Gastrocnemius medialis (tissue), 4 donors: ENCODE results near the gene LMTK3. TPM values are rescaled to one million over a fixed set of nuclear protein-coding genes. Genes with fewer than 3 reads are reported as not detected.

Experiments
- ATAC-seq, 2 donors: fragments of 150-250 bp; one replicate each; pipeline ENCODE4 v1.9.1; 2016
- DNase-seq, 2 donors: peaks; one replicate each; pipeline ENCODE4 v3.0.0-alpha.2; 2019
- H3K27ac ChIP-seq, 4 donors: fragments of 200-600 bp; sonication (generic); 1 replicate in 1 of 4; 2 replicates in 3 of 4; pipeline ENCODE4 v1.5.1; 2016 to 2018; ENCODE audit warnings: mild to moderate bottlenecking in 2 of 4, moderate library complexity in 1 of 4
- H3K27me3 ChIP-seq, 3 donors: fragments of 200-600 bp; sonication (generic) in 2 of 3; 1 replicate in 1 of 3; 2 replicates in 2 of 3; pipeline versions ENCODE4 v1.5.1 to v1.6.0; 2016 to 2019; ENCODE audit warnings: mild to moderate bottlenecking in 1 of 3, moderate library complexity in 1 of 3
- H3K36me3 ChIP-seq, 2 donors: fragments of 200-600 bp; sonication (generic) in 1 of 2; one replicate each; pipeline ENCODE4 v1.5.1; 2017 to 2018
- H3K4me1 ChIP-seq, 2 donors: fragments of 200-600 bp; sonication (generic) in 1 of 2; one replicate each; pipeline ENCODE4 v1.5.1; 2016 to 2017; ENCODE audit warnings: mild to moderate bottlenecking in 2 of 2
- H3K4me3 ChIP-seq, 4 donors: fragments of 200-600 bp; sonication (generic) in 3 of 4; 1 replicate in 1 of 4; 2 replicates in 3 of 4; pipeline ENCODE4 v1.5.1; 2016 to 2019; ENCODE audit warnings: mild to moderate bottlenecking in 2 of 4
- H3K9me3 ChIP-seq, 3 donors: fragments of 200-600 bp; sonication (generic) in 2 of 3; 1 replicate in 1 of 3; 2 replicates in 2 of 3; pipeline ENCODE4 v1.5.1; 2016 to 2019
- CTCF ChIP-seq, 5 experiments: fragments of 450-650 bp in 3 of 5; fragments of 200-600 bp in 2 of 5; sonication (generic) in 2 of 5; IDR thresholded peaks in 4 of 5; conservative IDR thresholded peaks in 1 of 5; 1 replicate in 4 of 5; 2 replicates in 1 of 5; pipeline ENCODE4 v1.5.1; 2016 to 2019; ENCODE audit warnings: antibody characterized with exemption in 5 of 5, mild to moderate bottlenecking in 3 of 5, moderate library complexity in 3 of 5
- POLR2A ChIP-seq, 2 donors: fragments of 450-650 bp; IDR thresholded peaks; one replicate each; pipeline ENCODE4 v1.6.1; 2017; ENCODE audit warnings: antibody characterized with exemption in 2 of 2, mild to moderate bottlenecking in 2 of 2, moderate library complexity in 2 of 2
- in situ Hi-C, 4 donors: fragments of 200-750 bp; cut with MboI; loops; one replicate each; pipeline versions ENCODE4 v1.15.0 to v1.8.0; 2017; ENCODE audit warnings: low sequenced_read_pairs in 4 of 4
- intact Hi-C: fragments of 100-400 bp; cut with DNase I; formaldehyde crosslinking; loops from one replicate; pipeline ENCODE4 v1.15.1; 2023; ENCODE audit warnings: low total_unique reads
- total RNA-seq, 4 donors: library from RNA; depleted of rRNA; stranded (reverse); fragments of >200 nt; gene quantifications; one replicate each; pipeline versions ENCODE4 v1.1.0 to v1.2.3, GENCODE V29; 2016

Gene LMTK3
- total RNA-seq, 4 donors from 2014 or later: not detected

GRCh38 chr19:48452289-48453190 lies 59.1 kb downstream of the LMTK3 start:
- ATAC-seq: peak in 1 of 2 donors; percentile 30
- no peak for TF ChIP-seq POLR2A (IDR thresholded peaks at IDR 0.05)
- TF ChIP-seq CTCF (IDR thresholded peaks at IDR 0.05 in 4 of 5, conservative IDR thresholded peaks at IDR 0.05 in 1 of 5): no peak

GRCh38 chr19:48451624-48452023 lies 60.0 kb downstream of the LMTK3 start:
- TF ChIP-seq CTCF (IDR thresholded peaks at IDR 0.05 in 4 of 5, conservative IDR thresholded peaks at IDR 0.05 in 1 of 5) (no peak), POLR2A (IDR thresholded peaks at IDR 0.05) (no peak)
- in situ Hi-C loops (no loop called here), intact Hi-C loops (no loop called here)
- no peaks in the 10 kb centered on the region for H3K27me3 ChIP-seq
- H3K27ac ChIP-seq: no peak overlapping the region
- no peak for ATAC-seq
- peaks cover 0 to 79% of the 10 kb centered on the region in 2 donors for H3K36me3 ChIP-seq
- H3K9me3 ChIP-seq: no peaks in the 10 kb centered on the region
- H3K4me3 ChIP-seq: no peak overlapping the region
- no peak for DNase-seq
- peaks cover 7 to 9% of the 10 kb centered on the region in 2 donors for H3K4me1 ChIP-seq

More at GRCh38 chr19:48452289-48453190, 59.1 kb downstream of the LMTK3 start:
- H3K4me1 ChIP-seq: peaks cover 7 to 8% of the 10 kb centered on the region in 2 donors
- no peaks in the 10 kb centered on the region for H3K9me3 ChIP-seq
- in situ Hi-C loops: no loop called here
- H3K27me3 ChIP-seq: no peaks in the 10 kb centered on the region
- peaks cover 0 to 71% of the 10 kb centered on the region in 2 donors for H3K36me3 ChIP-seq
- no peak overlapping the region for H3K27ac ChIP-seq
- H3K4me3 ChIP-seq: no peak overlapping the region
- intact Hi-C loops: no loop called here
- no peak for DNase-seq

- Histone ChIP-seq H3K9me3 (no peaks in the 10 kb centered on the region), H3K4me3 (no peak overlapping the region), H3K27me3 (no peaks in the 10 kb centered on the region), H3K36me3 (peaks cover 0 to 79% of the 10 kb centered on the region in 2 donors), H3K4me1 (peaks cover 11 to 13% of the 10 kb centered on the region in 2 donors), H3K27ac (no peak overlapping the region)
- in situ Hi-C loops (no loop called here), intact Hi-C loops (no loop called here)
- no peak for TF ChIP-seq POLR2A (IDR thresholded peaks at IDR 0.05)
- TF ChIP-seq CTCF (IDR thresholded peaks at IDR 0.05 in 4 of 5, conservative IDR thresholded peaks at IDR 0.05 in 1 of 5): no peak
- DNase-seq (no peak), ATAC-seq (no peak)
These were observed 60.8 kb downstream of the LMTK3 start for GRCh38 chr19:48450863-48451262.

GRCh38 chr19:48450441-48450840 lies 61.2 kb downstream of the LMTK3 start:
- Histone ChIP-seq H3K27ac (no peak overlapping the region), H3K9me3 (no peaks in the 10 kb centered on the region), H3K4me3 (no peak overlapping the region), H3K36me3 (peaks cover 0 to 79% of the 10 kb centered on the region in 2 donors), H3K4me1 (peaks cover 10 to 11% of the 10 kb centered on the region in 2 donors), H3K27me3 (no peaks in the 10 kb centered on the region)
- no peak for TF ChIP-seq POLR2A (IDR thresholded peaks at IDR 0.05)
- TF ChIP-seq CTCF (IDR thresholded peaks at IDR 0.05 in 4 of 5, conservative IDR thresholded peaks at IDR 0.05 in 1 of 5): no peak
- DNase-seq (no peak), ATAC-seq (no peak)
- intact Hi-C loops: no loop called here
- in situ Hi-C loops: no loop called here
